NCI-H1092 treated with DMSO at 0.1 percent for 48 hours (cell line): ENCODE results near the gene MITF.
"Not testable (repeated sequence)": the region's sequence is repeated elsewhere in the genome, so short reads cannot be mapped to it uniquely, and the experiment has no call there.

Source experiments
- DNase-seq: peaks from one replicate; lab custom pipeline; 2025; lab: John Stamatoyannopoulos, UW

Gene MITF

DNA sequence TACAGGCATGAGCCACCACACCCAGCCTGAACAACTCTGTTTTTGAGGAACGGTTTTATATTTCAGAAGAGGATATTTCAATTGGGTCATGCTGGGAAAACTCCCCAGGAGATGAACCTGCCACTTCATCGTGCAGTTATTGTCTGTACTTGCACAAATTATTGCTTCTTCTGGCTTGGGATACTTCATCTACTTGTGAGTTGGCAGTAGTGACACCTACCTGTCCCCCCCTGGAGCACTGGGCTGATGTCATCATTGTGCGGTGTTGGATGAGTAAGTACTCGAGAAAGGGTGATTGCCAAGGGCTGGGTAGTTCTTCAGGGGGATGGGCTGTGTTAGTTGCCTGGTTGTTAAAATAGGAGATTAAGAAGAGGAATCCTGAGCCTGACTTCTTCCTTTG is 175.1 kb downstream of the MITF start:
- no peak for DNase-seq

GRCh38 chr3:69915726-69916125 is 176.5 kb downstream of the MITF start:
- no peak for DNase-seq

DNA sequence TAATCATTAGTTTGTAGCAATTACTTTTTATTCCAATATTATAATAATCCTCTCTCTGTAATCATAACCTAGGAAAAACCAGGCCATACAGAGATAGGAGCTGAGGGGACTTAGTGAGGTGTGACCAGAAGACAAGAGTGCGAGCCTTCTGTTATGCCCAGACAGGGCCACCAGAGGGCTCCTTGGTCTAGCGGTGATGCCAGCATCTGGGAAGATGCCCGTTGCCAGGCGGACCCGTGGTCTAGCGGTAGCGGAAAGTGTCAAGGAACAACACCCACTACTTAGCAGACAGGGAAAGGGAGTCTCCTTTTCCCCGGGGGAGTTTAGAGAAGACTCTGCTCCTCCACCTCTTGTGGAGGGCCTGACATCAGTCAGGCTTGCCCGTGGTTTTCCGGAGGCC is 180.7 kb downstream of the MITF start:
- not testable (repeated sequence) for DNase-seq

- DNase-seq: no peak
Observed at GRCh38 chr3:69921651-69922050, 182.4 kb downstream of the MITF start.

DNA sequence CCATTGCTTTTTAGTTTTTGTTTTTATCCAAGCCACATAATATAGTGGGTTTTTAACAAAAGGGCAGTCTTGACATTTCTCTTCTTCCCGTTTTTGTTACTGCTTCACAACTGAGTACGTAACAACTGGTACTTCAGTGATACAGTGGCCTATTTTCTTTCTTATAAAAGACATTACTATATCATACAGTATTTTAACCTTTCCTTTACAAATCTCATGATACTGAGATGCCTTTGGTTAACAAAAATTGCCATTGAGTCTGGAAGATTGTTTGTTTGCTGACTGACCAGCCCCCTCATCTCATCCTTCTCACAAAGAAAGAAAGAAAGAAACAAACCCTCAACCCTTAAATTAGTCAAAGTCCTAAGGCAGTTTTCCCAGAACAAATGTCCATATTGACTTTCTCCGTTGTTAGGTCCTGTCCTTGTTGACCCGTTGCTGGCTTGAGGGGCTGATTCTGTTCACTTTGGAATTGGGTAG is 183.3 kb downstream of the MITF start:
- DNase-seq: no peak

DNA sequence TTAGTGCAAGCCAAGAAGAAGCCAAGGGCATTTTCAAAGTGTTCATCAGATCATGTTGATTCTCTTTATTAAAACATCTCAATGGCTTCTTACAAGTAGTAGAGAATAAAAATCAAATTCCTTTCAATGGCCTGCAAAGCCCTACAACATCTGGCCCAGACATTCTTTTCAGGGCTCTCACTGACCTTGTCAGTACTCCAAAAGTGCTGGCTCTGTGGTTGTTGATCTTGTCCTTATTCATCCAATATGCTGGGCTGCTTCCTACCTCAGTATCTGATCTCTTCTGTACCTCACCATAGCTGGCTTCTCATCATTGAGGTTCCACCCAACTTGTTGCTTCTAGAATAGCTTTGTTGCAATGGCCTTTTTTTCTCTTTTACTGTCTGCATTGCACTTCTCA is 186.2 kb downstream of the MITF start:
- no peak for DNase-seq

GRCh38 chr3:69926385-69926784 is 187.1 kb downstream of the MITF start:
- DNase-seq: no peak

DNA sequence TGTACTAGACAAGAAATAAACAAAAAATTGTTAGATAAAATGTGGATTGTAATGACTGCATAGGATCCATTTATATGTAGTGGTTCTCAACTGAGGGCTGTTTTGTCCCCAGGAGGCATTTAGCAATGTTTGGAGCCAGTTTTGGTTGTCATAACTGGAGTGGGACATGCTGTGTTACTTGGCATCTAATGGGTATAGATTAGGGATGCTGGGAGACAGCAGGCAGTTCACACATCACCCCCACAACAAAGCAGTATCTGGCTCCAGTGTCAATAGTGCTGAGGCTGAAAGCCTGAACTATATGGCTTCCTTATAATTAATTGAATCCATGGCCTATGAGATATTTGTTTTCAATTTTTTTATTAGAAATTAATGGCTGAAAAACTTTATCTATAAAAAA is 188.3 kb downstream of the MITF start:
- no peak for DNase-seq

DNA sequence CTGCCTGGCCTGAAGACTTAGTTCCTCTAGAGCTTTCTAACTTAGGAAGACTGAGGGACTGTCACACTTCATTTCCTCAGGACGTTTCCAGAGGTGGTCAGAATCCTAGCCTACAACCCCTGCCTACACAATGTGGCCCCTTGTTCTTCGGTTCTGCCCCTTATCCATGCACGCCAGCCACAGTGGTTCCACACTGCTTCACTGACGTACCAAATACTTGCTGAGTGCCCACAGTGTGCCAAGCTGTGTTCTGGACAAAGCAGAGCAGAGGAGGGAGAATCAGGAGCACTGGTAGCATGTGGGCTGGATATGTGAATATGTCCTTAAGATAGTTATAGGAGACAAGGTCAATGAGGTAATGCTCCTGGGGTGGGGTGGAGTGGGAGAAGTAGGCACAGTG is 189.8 kb downstream of the MITF start:
- no peak for DNase-seq

DNA sequence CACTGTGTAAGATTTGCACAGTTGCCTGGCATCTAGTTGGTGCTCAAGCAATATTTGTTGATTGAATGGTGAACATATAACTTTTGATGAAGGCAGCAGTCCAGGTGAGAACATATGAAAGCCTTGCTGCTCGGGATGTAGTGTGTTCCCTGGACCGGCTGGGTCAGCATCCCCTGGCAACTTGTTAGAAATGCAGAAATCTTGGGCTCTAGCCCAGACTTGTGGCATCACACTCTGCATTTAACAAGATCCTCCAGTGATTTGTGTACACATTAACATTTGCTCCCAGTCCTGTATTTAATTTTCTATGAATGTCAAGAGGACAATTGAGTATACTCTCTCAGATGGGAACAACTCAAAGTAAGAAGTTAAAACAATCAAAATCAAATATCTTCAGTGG is 191.3 kb downstream of the MITF start:
- DNase-seq: no peak

DNA sequence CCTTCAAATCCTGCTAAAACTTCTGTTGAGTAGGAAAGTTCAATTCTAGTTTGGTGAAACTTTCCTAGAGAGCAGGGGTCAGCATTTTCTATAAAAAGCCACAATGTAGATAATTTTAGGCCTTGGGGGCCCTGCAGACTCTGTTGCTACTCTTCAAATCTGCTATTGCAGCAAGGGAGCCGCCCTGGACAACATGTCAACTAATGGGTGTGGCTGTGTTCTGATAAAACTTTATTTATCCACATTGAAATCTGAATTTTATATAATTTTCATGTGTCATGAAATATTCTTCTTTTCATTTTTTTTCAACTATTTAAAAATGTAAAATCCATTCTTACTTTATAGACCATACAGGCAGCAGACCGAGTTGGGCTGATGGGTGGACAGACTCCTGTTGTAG is 192.8 kb downstream of the MITF start:
- no peak for DNase-seq

GRCh38 chr3:69932501-69932900 is 193.2 kb downstream of the MITF start:
- DNase-seq: no peak

DNA sequence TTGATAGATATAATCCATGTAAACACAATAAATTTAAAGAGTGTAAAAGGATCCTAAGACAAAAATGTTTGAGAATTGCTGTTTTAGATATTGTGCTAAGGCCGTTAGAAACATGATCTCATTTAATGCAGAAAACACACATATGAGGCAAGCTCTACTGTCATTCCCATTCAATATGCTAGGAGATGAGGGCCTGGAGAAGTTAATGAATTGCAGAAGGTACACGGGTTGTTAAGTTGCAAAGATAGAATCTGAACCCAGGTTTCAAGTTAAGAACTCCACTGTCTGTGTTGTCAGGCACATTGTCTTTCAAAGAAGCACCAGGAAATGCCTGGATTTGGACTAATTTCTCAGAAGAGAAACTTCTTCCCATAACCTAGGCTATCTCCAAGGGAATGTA is 195.1 kb downstream of the MITF start:
- no peak for DNase-seq

DNA sequence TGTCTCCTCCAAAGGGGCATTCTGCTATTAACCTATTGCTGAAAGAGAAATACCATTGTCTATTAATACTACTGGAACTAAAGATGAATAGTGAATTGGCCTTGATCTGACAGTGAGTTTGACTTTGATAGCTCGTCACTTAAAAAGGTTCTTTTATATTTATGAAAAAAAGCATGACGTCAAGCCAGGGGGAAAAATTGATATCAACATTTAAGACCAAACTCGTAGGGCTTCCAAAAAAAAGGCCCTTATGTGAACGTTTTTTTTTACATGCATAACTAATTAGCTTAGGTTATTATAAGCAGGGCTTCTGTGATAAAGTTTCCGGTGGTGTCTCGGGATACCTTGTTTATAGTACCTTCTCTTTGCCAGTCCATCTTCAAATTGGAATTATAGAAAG is 197.0 kb downstream of the MITF start:
- no peak for DNase-seq

DNA sequence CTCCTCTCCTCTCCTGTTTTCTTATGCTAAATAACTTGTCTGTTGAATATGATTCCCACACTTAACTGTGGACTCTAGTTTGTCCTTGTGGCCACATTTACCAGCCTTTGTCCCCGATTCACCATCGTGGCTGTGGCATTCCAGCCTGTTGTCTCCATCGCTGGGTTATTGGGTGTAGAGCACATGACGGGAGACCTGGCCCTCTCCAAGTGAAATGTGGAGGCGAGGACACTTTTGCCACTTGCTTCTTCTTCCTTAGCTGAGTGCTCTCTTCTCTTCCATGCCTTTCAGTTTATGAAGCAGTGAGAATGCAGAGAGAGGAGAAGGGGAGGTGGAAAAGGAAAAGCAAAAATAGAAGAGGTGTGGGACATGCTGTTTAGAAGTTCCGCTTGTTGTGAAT is 198.8 kb downstream of the MITF start:
- DNase-seq: no peak

DNA sequence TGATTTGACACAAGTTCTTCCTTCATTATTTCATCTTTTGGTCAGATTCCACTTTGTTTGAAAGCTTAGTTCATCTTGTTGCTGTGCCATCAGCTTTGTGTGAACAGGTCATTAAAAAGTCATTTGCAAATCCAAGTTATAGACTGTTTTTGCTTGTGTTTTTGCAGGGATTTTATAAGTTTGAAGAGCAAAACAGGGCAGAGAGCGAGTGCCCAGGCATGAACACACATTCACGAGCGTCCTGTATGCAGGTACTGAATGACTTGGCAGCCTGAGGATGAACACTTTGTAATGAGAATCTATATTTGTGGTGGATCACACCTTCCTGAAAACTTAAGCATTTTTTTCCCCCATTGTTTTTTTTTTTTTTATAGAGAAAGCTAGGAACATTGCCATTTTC is 199.7 kb downstream of the MITF start:
- no peak for DNase-seq

- no peak for DNase-seq
Observed at GRCh38 chr3:69941037-69941436, 201.8 kb downstream of the MITF start.

GRCh38 chr3:69941439-69942176 is 202.3 kb downstream of the MITF start:
- DNase-seq: no peak

GRCh38 chr3:69944931-69945493 is 205.7 kb downstream of the MITF start:
- no peak for DNase-seq

DNA sequence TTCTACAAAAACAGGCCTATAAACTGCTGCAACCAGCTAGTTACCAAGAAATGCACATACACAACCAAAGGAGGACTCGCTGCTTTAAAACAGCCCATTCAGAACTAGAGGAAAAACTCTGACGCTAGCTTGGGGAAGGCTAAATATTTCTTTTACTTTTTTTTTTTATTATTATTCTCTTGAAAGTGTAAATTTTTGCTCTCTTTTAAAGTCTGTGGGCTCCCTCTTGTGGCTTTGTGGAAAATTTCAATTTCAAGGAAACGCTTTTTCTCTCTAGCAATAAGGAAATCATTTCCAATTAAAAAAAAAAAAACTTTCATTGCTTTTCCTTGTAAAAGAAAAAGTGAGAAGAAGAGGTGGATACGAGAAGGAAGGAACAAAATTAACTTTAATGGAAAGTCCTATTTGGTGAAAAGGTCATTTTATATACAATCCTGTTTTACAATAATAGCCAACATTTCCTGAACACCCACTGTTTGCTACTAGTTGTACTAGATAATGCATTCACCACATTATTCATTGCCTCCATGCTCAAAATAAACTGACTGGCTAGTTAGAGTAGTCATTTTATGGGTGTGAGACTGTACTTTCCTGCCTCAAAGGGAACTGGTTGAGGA is 209.1 kb downstream of the MITF start:
- peak; percentile 8 for DNase-seq

- no peak for DNase-seq
Observed at GRCh38 chr3:69951616-69952015, 212.4 kb downstream of the MITF start.

DNA sequence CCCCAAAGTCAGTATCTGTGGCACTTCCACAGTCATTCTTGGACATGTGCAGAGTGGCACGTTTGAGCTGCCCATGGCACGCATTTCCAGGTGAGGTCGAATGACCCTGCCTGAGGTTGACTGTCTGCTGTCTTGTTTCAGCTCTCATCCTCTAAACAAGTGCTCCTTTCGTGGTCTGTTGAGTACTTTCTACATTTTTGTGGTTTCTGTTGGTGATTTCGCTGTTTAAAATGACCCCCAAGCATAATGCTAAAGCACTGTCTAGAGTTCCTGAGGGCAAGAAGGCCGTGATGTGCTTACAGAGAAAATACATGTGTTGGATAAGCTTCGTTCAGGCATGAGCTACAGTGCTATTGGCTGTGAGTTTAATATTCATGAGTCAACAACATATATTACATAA is 220.3 kb downstream of the MITF start:
- DNase-seq: no peak

DNA sequence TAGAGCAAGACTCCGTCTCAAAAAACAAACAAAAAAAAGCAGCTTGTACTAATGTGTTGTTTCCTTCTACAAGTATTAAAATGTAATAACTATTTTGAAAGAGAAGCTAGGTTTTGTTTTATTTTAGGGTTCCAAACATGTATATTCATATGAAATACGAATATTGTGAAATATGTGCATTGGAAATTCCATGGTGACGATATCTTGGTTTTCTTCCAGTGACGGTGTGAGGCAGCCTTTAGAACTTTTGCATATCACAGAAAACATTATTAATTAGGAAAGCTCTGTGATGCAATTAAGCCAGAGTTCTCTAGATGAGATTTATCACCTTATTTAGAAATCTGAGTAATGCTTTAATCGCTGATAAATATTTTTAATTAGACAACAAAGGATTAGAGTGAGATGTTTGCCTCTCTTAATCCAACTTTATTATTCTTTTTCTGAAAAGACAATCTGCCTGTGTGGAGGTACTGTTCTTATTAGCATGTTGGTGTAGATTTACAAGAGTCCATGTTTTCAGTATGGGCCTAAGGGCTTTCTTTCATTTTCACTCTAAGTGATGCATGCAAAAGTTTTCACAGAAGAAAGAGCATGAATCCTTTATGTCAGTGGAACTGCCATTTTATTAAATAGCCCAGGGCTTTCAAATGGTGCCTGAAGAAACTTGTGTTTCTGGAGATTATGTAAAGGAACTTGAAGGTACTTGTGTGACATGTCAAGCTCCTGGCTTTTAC is 222.6 kb downstream of the MITF start:
- DNase-seq: no peak
